Neutrophil (primary cell): ENCODE data around the gene SND1.
A peak's percentile ranks its signal among the peaks of the same experiment; 100 is the strongest.

Source experiments
- H3K27ac ChIP-seq: fragments of 200-600 bp; sonication (generic); 2 replicates; pipeline ENCODE4 v1.5.1; 2016; ENCODE audit warnings: mild to moderate bottlenecking, moderate library complexity
- H3K27me3 ChIP-seq: fragments of 200-600 bp; sonication (generic); 2 replicates; pipeline ENCODE4 v1.6.0; 2016; ENCODE audit warnings: mild to moderate bottlenecking
- H3K36me3 ChIP-seq: fragments of 200-600 bp; sonication (generic); 2 replicates; pipeline ENCODE4 v1.5.1; 2017
- H3K4me1 ChIP-seq, 2 experiments: fragments of 200-600 bp in 1 of 2; sonication (generic) in 1 of 2; 1 replicate in 1 of 2; 2 replicates in 1 of 2; pipeline versions ENCODE4 v1.5.1 to v1.6.1; 2013 to 2016; ENCODE audit warnings: low read depth in 1 of 2, low read length in 1 of 2, mild to moderate bottlenecking in 1 of 2, moderate library complexity in 1 of 2; ENCODE audit not compliant: control insufficient read depth in 1 of 2, insufficient read depth in 1 of 2
- H3K4me3 ChIP-seq, 2 experiments: fragments of 200-600 bp in 1 of 2; sonication (generic) in 1 of 2; 1 replicate in 1 of 2; 2 replicates in 1 of 2; pipeline ENCODE4 v1.5.1; 2013 to 2016; ENCODE audit warnings: low read depth in 1 of 2, low read length in 1 of 2, mild to moderate bottlenecking in 1 of 2, moderate library complexity in 1 of 2
- H3K9me3 ChIP-seq: fragments of 200-600 bp; sonication (generic); 2 replicates; pipeline ENCODE4 v1.5.1; 2016
- CTCF ChIP-seq: fragments of 200-600 bp; sonication (generic); IDR thresholded peaks from 2 replicates; pipeline ENCODE4 v1.5.1; 2016; ENCODE audit warnings: antibody characterized with exemption

SND1 gene

GRCh38 chr7:127704211-127704610 lies 52.2 kb downstream of the SND1 start:
- Histone ChIP-seq H3K27ac (no peak overlapping the region), H3K4me1 (no peaks in the 10 kb centered on the region), H3K4me3 (no peak overlapping the region), H3K9me3 (no peaks in the 10 kb centered on the region), H3K36me3 (peaks cover 60% of the 10 kb centered on the region), H3K27me3 (no peaks in the 10 kb centered on the region)
- no peak for TF ChIP-seq CTCF

- Histone ChIP-seq H3K36me3 (peaks cover 49% of the 10 kb centered on the region), H3K4me1 (no peaks in the 10 kb centered on the region), H3K27me3 (no peaks in the 10 kb centered on the region), H3K27ac (no peak overlapping the region), H3K4me3 (no peak overlapping the region), H3K9me3 (no peaks in the 10 kb centered on the region)
- no peak for TF ChIP-seq CTCF
These were observed 53.5 kb downstream of the SND1 start for GRCh38 chr7:127705461-127705959.

GRCh38 chr7:127706766-127707165 lies 54.8 kb downstream of the SND1 start:
- H3K4me3 ChIP-seq, result no peak overlapping the region
- no peak overlapping the region for H3K27ac ChIP-seq
- no peaks in the 10 kb centered on the region for H3K27me3 ChIP-seq
- H3K9me3 ChIP-seq, result no peaks in the 10 kb centered on the region
- H3K36me3 ChIP-seq, result peaks cover 37% of the 10 kb centered on the region
- H3K4me1 ChIP-seq, result no peaks in the 10 kb centered on the region
- no peak for TF ChIP-seq CTCF

- Histone ChIP-seq H3K9me3 (no peaks in the 10 kb centered on the region), H3K27ac (no peak overlapping the region), H3K4me3 (no peak overlapping the region), H3K27me3 (no peaks in the 10 kb centered on the region), H3K4me1 (no peaks in the 10 kb centered on the region), H3K36me3 (peaks cover 27% of the 10 kb centered on the region)
- TF ChIP-seq CTCF, result no peak
These were observed 56.2 kb downstream of the SND1 start for GRCh38 chr7:127708201-127708600.

- Histone ChIP-seq H3K36me3 (peaks cover 21% of the 10 kb centered on the region), H3K27ac (no peak overlapping the region)
These were observed 56.8 kb downstream of the SND1 start for GRCh38 chr7:127708788-127709187.

More at GRCh38 chr7:127708788-127709187, 56.8 kb downstream of the SND1 start:
- Histone ChIP-seq H3K27me3 (no peaks in the 10 kb centered on the region), H3K4me3 (no peak overlapping the region), H3K9me3 (no peaks in the 10 kb centered on the region), H3K4me1 (no peaks in the 10 kb centered on the region)
- peak; percentile 76 for TF ChIP-seq CTCF
